Esophagus (tissue), 2 donors: ENCODE results near the gene SRRM1. TPM values are rescaled to one million over a fixed set of nuclear protein-coding genes. Genes with fewer than 3 reads are reported as not detected.

ENCODE experiments used
- H3K27ac ChIP-seq, 2 donors: one replicate each; pipeline ENCODE4 v1.5.1; 2013; ENCODE audit warnings: low read depth in 2 of 2, mild to moderate bottlenecking in 2 of 2, inconsistent platforms in 1 of 2, low read length in 1 of 2, moderate library complexity in 1 of 2
- H3K27me3 ChIP-seq, 2 donors: one replicate each; pipeline ENCODE4 v1.6.1; 2013; ENCODE audit warnings: low read length in 2 of 2, control low read depth in 1 of 2, mild to moderate bottlenecking in 1 of 2; ENCODE audit not compliant: insufficient read depth in 2 of 2, control insufficient read depth in 1 of 2
- H3K36me3 ChIP-seq, 2 donors: one replicate each; pipeline ENCODE4 v1.6.1; 2013; ENCODE audit warnings: low read length in 1 of 2; ENCODE audit not compliant: control insufficient read depth in 2 of 2, insufficient read depth in 2 of 2
- H3K4me1 ChIP-seq, 2 donors: one replicate each; pipeline ENCODE4 v1.6.1; 2013; ENCODE audit warnings: low read length in 1 of 2; ENCODE audit not compliant: control insufficient read depth in 2 of 2, insufficient read depth in 2 of 2
- H3K4me3 ChIP-seq, 2 donors: one replicate each; pipeline ENCODE4 v1.5.1; 2013; ENCODE audit warnings: low read length in 2 of 2, mild to moderate bottlenecking in 2 of 2, low read depth in 1 of 2, moderate library complexity in 1 of 2
- H3K9me3 ChIP-seq, 2 donors: one replicate each; pipeline ENCODE4 v1.6.1; 2013; ENCODE audit warnings: mild to moderate bottlenecking in 2 of 2, low read depth in 1 of 2, low read length in 1 of 2, moderate library complexity in 1 of 2; ENCODE audit not compliant: control insufficient read depth in 2 of 2, insufficient read depth in 1 of 2
- WGBS, 2 donors: extraction: QIAGEN DNeasy Blood & Tissue Kit; methylation state at CpG; one replicate each; pipeline ENCODE4 v1.1.7; 2013; 5-methylcytosine and 5-hydroxymethylcytosine counted together
- polyA plus RNA-seq, 2 donors: library from polyadenylated mRNA; stranded (reverse); fragments of 200-250 nt; gene quantifications; one replicate each; pipeline ENCODE4 v1.2.3, GENCODE V29; 2013
- donor health status: healthy with polysubstance abuse.
- donor health status: Bipolar disorder and iron deficiency.

The SRRM1 gene
- polyA plus RNA-seq, 2 donors = 28.8 to 37.6 TPM

DNA sequence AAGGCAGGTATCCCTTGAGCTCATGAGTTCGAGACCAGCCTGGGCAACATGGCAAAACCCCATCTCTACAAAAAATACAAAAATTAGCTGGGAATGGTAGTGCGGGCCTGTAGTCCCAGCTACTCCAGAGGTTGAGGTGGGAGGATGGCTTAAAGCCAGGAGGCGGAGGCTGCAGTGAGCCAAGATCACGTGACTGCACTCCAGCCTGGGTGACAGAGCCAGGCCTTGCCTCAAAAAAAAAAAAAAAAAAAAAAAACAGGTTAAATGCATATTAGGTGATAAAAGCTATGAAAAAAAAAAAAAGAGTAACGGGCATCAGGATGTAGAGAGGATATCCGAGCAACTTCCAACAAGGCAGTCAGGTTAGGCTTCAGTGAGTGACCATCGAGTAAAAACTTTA is 2.8 kb upstream of the SRRM1 start:
- peak overlapping the region in 1 of 2 donors; percentile 57 for H3K27ac ChIP-seq

DNA sequence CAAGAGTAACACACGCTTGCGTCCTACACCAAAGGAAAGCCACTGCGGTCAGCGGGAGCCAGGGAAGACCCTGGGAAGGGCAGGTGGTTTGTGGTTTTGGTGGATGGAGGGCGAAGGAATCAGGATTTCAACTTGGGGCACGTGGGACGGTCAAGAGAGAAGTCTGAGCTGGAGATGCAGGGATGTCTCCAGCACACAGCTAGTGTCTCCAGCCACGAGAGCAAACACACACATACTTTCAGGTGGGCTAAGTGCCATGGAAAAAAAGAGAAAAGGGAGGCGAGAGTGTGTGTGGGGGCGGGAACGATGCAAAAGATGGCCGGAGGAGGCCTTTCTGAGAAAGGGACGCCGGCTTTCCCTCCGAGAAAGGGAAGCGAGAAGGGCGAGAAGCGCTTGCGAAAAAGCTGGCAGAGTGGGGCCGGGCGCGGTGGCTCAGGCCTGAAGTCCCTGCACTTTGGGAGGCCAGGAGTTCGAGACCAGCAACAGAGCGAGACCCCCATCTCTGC is 1.4 kb upstream of the SRRM1 start:
- no peaks in the 10 kb centered on the region for H3K36me3 ChIP-seq
- peak overlapping the region; percentile 91 to 98 for H3K27ac ChIP-seq
- H3K4me3 ChIP-seq = peak overlapping the region; percentile 49 to 91
- H3K9me3 ChIP-seq = no peaks in the 10 kb centered on the region
- H3K27me3 ChIP-seq = no peaks in the 10 kb centered on the region
- WGBS, 2 donors = 20 to 21% methylated on average over 24 of the region's 24 CpGs
- peaks cover 5% of the 10 kb centered on the region in 2 donors for H3K4me1 ChIP-seq

More for the DNA sequence above, 2.8 kb upstream of the SRRM1 start:
- Histone ChIP-seq H3K27me3 (no peaks in the 10 kb centered on the region), H3K36me3 (no peaks in the 10 kb centered on the region), H3K4me3 (no peak overlapping the region), H3K4me1 (peaks cover 5% of the 10 kb centered on the region in 2 donors), H3K9me3 (no peaks in the 10 kb centered on the region)
- WGBS, 2 donors = 65 to 74% methylated on average over 7 of the region's 7 CpGs

- H3K9me3 ChIP-seq = no peaks in the 10 kb centered on the region
- H3K4me1 ChIP-seq = peaks cover 5% of the 10 kb centered on the region in 2 donors
- no peaks in the 10 kb centered on the region for H3K27me3 ChIP-seq
- WGBS, 2 donors = 0% methylated on average over 46 to 53 of the region's 53 CpGs
- peaks cover 2% of the 10 kb centered on the region in 2 donors for H3K36me3 ChIP-seq
- peak overlapping the region; percentile 91 for H3K4me3 ChIP-seq
- H3K27ac ChIP-seq = peak overlapping the region; percentile 81 to 96
These were observed 429 bp downstream of the SRRM1 start for GRCh38 chr1:24643363-24644099.

DNA sequence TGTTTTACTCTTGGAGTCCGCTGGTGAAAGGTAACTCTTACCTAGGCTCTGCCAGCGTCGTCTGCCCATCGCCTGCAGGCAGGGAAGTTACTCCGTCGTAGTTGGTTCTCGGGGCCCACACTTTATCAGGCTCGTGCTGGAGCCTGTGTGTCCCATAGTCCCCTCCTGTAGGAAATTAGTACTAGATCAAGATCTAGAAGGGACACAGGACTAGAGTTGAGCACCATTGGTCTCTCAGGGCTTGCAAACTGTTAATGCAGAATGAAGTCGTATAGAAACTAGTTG is 940 bp downstream of the SRRM1 start:
- Histone ChIP-seq H3K36me3 (peaks cover 5 to 6% of the 10 kb centered on the region in 2 donors), H3K4me1 (peaks cover 5% of the 10 kb centered on the region in 2 donors), H3K9me3 (no peaks in the 10 kb centered on the region), H3K27me3 (no peaks in the 10 kb centered on the region), H3K27ac (peak overlapping the region; percentile 81 to 96), H3K4me3 (peak overlapping the region; percentile 91)
- 0 to 1% methylated on average over 9 of the region's 9 CpGs for WGBS, 2 donors

GRCh38 chr1:24648919-24649318 is 5.8 kb downstream of the SRRM1 start:
- WGBS, 2 donors = 90 to 93% methylated on average over 5 of the region's 5 CpGs
- Histone ChIP-seq H3K4me3 (no peak overlapping the region), H3K36me3 (peaks cover 10 to 11% of the 10 kb centered on the region in 2 donors), H3K27ac (no peak overlapping the region), H3K4me1 (no peaks in the 10 kb centered on the region), H3K9me3 (no peaks in the 10 kb centered on the region), H3K27me3 (no peaks in the 10 kb centered on the region)

GRCh38 chr1:24652382-24652781 is 9.3 kb downstream of the SRRM1 start:
- H3K27me3 ChIP-seq = no peaks in the 10 kb centered on the region
- no peak overlapping the region for H3K27ac ChIP-seq
- H3K4me1 ChIP-seq = no peaks in the 10 kb centered on the region
- no peak overlapping the region for H3K4me3 ChIP-seq
- H3K9me3 ChIP-seq = no peaks in the 10 kb centered on the region
- H3K36me3 ChIP-seq = peaks cover 15 to 18% of the 10 kb centered on the region in 2 donors
- WGBS, 2 donors = 95 to 96% methylated on average over 13 of the region's 13 CpGs

GRCh38 chr1:24654010-24654409 is 10.9 kb downstream of the SRRM1 start:
- Histone ChIP-seq H3K4me3 (no peak overlapping the region), H3K9me3 (no peaks in the 10 kb centered on the region), H3K4me1 (no peaks in the 10 kb centered on the region), H3K36me3 (peaks cover 12 to 15% of the 10 kb centered on the region in 2 donors), H3K27me3 (no peaks in the 10 kb centered on the region), H3K27ac (no peak overlapping the region)
- 96 to 97% methylated on average over 3 of the region's 3 CpGs for WGBS, 2 donors

DNA sequence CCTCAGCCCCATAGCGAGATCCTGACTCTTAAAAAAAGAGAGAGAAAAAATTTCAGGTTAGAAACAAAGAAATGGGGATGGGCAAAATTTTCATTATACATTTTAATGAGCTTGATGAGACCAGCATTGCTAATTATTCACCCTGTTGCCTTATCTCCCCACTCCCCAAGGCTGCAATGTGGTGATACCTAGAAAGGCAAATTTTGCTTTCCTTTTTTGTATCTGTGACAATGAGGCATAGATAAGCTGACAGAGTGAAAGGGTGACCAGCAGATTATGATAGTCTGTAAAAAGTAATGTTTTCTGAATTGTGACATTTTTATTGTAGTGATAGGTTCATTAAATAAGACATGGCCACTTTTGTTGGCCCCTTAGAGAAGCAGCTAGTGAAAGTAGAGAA is 12.9 kb downstream of the SRRM1 start:
- H3K9me3 ChIP-seq = no peaks in the 10 kb centered on the region
- peak overlapping the region in 1 of 2 donors; percentile 4 for H3K27ac ChIP-seq
- WGBS, 2 donors = 91 to 100% methylated on average over 1 of the region's 1 CpG
- H3K36me3 ChIP-seq = peaks cover 9 to 10% of the 10 kb centered on the region in 2 donors
- no peaks in the 10 kb centered on the region for H3K27me3 ChIP-seq
- no peaks in the 10 kb centered on the region for H3K4me1 ChIP-seq
- H3K4me3 ChIP-seq = no peak overlapping the region

GRCh38 chr1:24657781-24658180 is 14.7 kb downstream of the SRRM1 start:
- Histone ChIP-seq H3K4me3 (no peak overlapping the region), H3K27ac (no peak overlapping the region), H3K36me3 (peaks cover 10 to 12% of the 10 kb centered on the region in 2 donors), H3K4me1 (no peaks in the 10 kb centered on the region), H3K27me3 (no peaks in the 10 kb centered on the region), H3K9me3 (no peaks in the 10 kb centered on the region)
- WGBS, 2 donors = 81 to 91% methylated on average over 3 of the region's 3 CpGs
